Adrenal gland (tissue), 12 donors: Measurements from ENCODE around the gene TAF5L. TPM values are rescaled to one million over a fixed set of nuclear protein-coding genes. Genes with fewer than 3 reads are reported as not detected.
A peak's percentile ranks its signal among the peaks of the same experiment; 100 is the strongest.

ENCODE experiments used
- DNase-seq, 7 donors: peaks; one replicate each; pipeline ENCODE4 v3.0.0-alpha.2; 2019 to 2020
- H3K27ac ChIP-seq, 5 donors: fragments of 200-600 bp; sonication (generic) in 4 of 5; 1 replicate in 3 of 5; 2 replicates in 2 of 5; pipeline versions ENCODE4 v1.5.1 to v1.8.0; 2016 to 2020; ENCODE audit warnings: mild to moderate bottlenecking in 1 of 5
- H3K27me3 ChIP-seq: fragments of 200-600 bp; 2 replicates; pipeline ENCODE4 v1.8.0; 2021
- H3K36me3 ChIP-seq, 2 donors: fragments of 200-600 bp; replicated peaks in 1 of 2; 1 replicate in 1 of 2; 2 replicates in 1 of 2; pipeline versions ENCODE4 v1.5.1 to v1.8.0; 2018 to 2022
- H3K4me1 ChIP-seq, 2 donors: fragments of 200-600 bp; replicated peaks in 1 of 2; 1 replicate in 1 of 2; 2 replicates in 1 of 2; pipeline versions ENCODE4 v1.5.1 to v1.8.0; 2018 to 2021
- H3K4me3 ChIP-seq, 4 donors: fragments of 200-600 bp; sonication (generic) in 3 of 4; one replicate each; pipeline ENCODE4 v1.5.1; 2016 to 2018
- H3K9me3 ChIP-seq, 3 donors: fragments of 200-600 bp; sonication (generic) in 1 of 3; replicated peaks in 1 of 3; 1 replicate in 2 of 3; 2 replicates in 1 of 3; pipeline versions ENCODE4 v1.5.1 to v1.8.0; 2016 to 2021
- POLR2A ChIP-seq, 2 donors: fragments of 450-650 bp; IDR thresholded peaks; one replicate each; pipeline ENCODE4 v1.6.1; 2017; ENCODE audit warnings: antibody characterized with exemption in 2 of 2, mild to moderate bottlenecking in 2 of 2, moderate library complexity in 1 of 2
- WGBS, 4 donors: extraction: QIAGEN DNeasy Blood & Tissue Kit in 2 of 4; methylation state at CpG; one replicate each; pipeline versions ENCODE4 v1.1.5 to v1.1.7; 2013 to 2017; 5-methylcytosine and 5-hydroxymethylcytosine counted together
- intact Hi-C, 2 donors: fragments of 100-400 bp; cut with DNase I; formaldehyde crosslinking; loops; one replicate each; pipeline versions ENCODE4 v1.14.1 to v1.15.0; 2022 to 2023
- polyA plus RNA-seq, 3 donors: library from polyadenylated mRNA; stranded (reverse); fragments of 200-250 nt in 2 of 3; fragments of 350-450 nt in 1 of 3; fragmentation: Illumina TruSeq in 1 of 3; extraction: RNeasy Lipid Tissue Mini Kit (QIAGEN cat#74804) in 1 of 3; gene quantifications; one replicate each; pipeline ENCODE4 v1.2.3, GENCODE V29; 2013 to 2014
- total RNA-seq, 9 donors: library from RNA; depleted of rRNA in 4 of 9; stranded (reverse); fragments of >200 nt in 4 of 9; fragments of 120-200 nt in 1 of 9; fragmentation: NEBNext Ultra II Directional in 1 of 9; extraction: Animal tissue kit (Norgen Biotek cat#: 25700) in 1 of 9; gene quantifications; one replicate each; pipeline versions ENCODE4 v1.1.0 to v1.2.4, GENCODE V29; 2013 to 2023
- TF ChIP-seq, protein P1 (sequence below), 6 experiments: fragments of 450-650 bp in 4 of 6; fragments of 200-600 bp in 2 of 6; sonication (generic) in 1 of 6; IDR thresholded peaks; 1 replicate in 5 of 6; 2 replicates in 1 of 6; pipeline versions ENCODE4 v1.5.1 to v1.8.0; 2016 to 2021; ENCODE audit warnings: antibody characterized with exemption in 6 of 6, mild to moderate bottlenecking in 2 of 6, moderate library complexity in 1 of 6
- donor health status: healthy with polysubstance abuse.
- donor health status: Bipolar disorder and iron deficiency.
- donor health status: DM: yes; HTN: yes; CAD: no.
- donor health status: DM: no; HTN: no; CAD: no.
- donor health status: DM: no; HTN: no; CAD: no.
- donor health status: DM: yes; HTN: yes; CAD: no.

Gene TAF5L
- total and polyA plus RNA-seq, 12 donors = 5.4 to 16.0 (median 9.9) TPM

DNA sequence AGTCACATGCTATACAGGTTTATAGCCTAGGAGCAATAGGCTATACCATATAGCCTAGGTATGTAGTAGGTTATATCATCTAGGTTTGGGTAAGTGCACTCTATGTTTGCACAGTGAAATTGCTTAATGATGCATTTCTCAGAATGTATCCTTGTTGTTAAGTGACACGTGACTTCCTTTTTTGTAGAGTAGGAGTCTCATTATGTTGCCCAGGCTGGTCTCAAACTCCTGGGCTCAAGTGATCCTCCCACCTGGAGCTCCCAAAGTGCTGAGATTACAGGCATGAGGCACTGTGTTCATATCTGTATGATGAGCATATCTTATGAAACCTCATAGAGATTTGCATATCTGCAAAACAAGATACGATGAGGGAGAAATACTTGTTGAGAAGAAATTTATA is 53.6 kb downstream of the TAF5L start:
- intact Hi-C loops = no loop called here
- DNase-seq = no peak
- H3K9me3 ChIP-seq = no peaks in the 10 kb centered on the region
- TF ChIP-seq, protein P1, sequence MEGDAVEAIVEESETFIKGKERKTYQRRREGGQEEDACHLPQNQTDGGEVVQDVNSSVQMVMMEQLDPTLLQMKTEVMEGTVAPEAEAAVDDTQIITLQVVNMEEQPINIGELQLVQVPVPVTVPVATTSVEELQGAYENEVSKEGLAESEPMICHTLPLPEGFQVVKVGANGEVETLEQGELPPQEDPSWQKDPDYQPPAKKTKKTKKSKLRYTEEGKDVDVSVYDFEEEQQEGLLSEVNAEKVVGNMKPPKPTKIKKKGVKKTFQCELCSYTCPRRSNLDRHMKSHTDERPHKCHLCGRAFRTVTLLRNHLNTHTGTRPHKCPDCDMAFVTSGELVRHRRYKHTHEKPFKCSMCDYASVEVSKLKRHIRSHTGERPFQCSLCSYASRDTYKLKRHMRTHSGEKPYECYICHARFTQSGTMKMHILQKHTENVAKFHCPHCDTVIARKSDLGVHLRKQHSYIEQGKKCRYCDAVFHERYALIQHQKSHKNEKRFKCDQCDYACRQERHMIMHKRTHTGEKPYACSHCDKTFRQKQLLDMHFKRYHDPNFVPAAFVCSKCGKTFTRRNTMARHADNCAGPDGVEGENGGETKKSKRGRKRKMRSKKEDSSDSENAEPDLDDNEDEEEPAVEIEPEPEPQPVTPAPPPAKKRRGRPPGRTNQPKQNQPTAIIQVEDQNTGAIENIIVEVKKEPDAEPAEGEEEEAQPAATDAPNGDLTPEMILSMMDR (IDR thresholded peaks at IDR 0.05) = no peak
- no peak for TF ChIP-seq POLR2A (IDR thresholded peaks at IDR 0.05)
- no peak overlapping the region for H3K4me3 ChIP-seq
- no peaks in the 10 kb centered on the region for H3K27me3 ChIP-seq
- H3K27ac ChIP-seq = no peak overlapping the region
- 66 to 93% (median 78%) methylated on average over 2 of the region's 2 CpGs for WGBS, 4 donors
- no peaks in the 10 kb centered on the region for H3K36me3 ChIP-seq
- no peaks in the 10 kb centered on the region for H3K4me1 ChIP-seq

DNA sequence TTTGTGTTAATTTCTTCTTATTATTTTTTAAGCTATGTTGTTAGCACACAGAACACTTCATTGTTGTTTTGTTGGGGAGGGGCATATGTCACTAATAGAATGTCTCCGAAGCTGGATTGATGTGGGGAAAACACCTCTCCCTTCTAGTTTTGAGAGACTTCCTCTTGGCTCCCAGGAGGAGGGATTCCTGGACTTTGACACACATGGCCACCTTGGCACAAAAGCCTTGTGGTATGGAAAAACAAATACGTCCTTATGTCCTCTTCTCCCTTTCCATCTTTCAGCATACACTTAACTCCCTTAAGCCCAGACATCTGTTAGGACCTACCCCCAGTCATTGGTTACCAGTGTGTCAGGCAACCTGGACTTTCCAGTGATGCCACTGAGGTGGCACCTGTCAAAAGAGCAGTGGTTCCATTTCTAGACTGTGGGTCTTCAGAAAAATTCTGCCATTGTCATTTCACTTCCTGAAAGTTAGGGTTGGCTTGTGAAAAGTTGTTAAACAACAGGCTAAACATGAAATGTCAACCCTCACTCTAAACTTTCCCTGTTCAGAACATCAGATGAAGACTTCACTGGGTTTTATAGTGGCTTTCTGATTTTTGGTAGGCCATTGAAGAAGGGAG is 54.9 kb downstream of the TAF5L start:
- TF ChIP-seq, protein P1 (IDR thresholded peaks at IDR 0.05) = no peak
- no peak for TF ChIP-seq POLR2A (IDR thresholded peaks at IDR 0.05)

DNA sequence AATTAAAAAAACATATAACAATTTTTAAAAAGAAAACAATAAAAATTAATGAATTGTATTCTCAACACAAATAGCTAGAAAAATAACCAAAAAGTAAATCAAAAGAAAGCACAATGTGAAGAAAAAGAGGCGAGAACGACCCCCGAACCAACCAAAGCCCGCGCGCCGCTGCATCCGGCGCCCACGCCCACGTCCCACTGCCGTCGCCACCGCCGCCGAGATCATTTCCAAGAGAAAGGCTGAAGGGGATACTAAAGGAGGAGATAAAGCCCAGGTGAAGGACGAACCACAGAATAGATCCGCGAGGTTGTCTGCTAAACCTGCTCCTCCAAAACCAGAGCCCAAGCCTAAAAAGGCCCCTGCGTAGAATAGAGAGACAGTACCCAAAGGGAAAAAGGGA is 55.6 kb downstream of the TAF5L start:
- peak in 1 of 7 donors; percentile 9 for DNase-seq
- Histone ChIP-seq H3K9me3 (no peaks in the 10 kb centered on the region), H3K4me1 (no peaks in the 10 kb centered on the region), H3K27me3 (no peaks in the 10 kb centered on the region), H3K4me3 (no peak overlapping the region), H3K27ac (no peak overlapping the region), H3K36me3 (no peaks in the 10 kb centered on the region)
- 65 to 75% (median 70%) methylated on average over 20 of the region's 20 CpGs for WGBS, 4 donors
- intact Hi-C loops = no loop called here
- TF ChIP-seq, protein P1 (IDR thresholded peaks at IDR 0.05) = no peak
- TF ChIP-seq POLR2A (IDR thresholded peaks at IDR 0.05) = no peak

More for the DNA sequence above, 54.9 kb downstream of the TAF5L start:
- Histone ChIP-seq H3K9me3 (no peaks in the 10 kb centered on the region), H3K4me1 (no peaks in the 10 kb centered on the region), H3K4me3 (no peak overlapping the region), H3K27me3 (no peaks in the 10 kb centered on the region), H3K27ac (no peak overlapping the region), H3K36me3 (no peaks in the 10 kb centered on the region)
- WGBS, 4 donors = 46 to 64% (median 50%) methylated on average over 2 of the region's 2 CpGs
- peak in 1 of 7 donors; percentile 7 for DNase-seq
- intact Hi-C loops = no loop called here

DNA sequence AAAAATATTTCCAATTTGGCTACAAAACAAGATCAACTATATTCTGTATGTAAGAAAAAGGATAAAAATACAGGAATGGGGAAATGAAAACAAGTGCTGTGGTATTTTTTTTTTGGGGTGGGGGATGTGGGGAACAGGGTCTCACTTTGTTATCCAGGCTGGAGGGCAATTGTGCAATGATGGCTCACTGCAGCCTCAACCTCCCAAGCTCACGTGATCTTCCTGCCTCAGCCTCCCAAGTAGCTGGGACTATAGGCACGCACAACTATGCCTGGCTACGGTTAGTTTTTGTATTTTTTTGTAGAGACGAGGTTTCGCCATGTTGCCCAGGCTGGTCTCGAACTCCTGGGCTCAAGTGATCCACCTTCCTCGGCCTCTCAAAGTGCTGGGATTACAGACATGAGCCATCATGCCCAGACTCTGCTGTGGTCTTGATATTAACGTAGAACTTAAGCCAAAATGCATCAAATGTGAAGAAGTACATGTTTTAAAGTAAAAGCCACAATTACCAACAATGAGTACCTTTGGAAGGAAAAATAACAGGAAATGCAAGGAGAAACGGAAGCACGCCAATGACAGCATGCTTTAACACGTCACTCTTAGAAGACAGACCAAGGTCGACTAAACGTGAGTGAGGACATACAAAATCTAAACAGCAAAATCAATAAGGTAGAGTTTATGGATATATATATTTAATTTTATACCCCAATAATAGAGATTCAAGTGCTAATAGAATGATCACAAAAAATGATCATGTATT is 58.6 kb downstream of the TAF5L start:
- intact Hi-C loops = loop anchor here in 1 of 2 donors (10.0 kb wide), 1 partner anchor 58 kb away; the partner anchor contains the start of genes TAF5L and URB2
- DNase-seq = peak in 1 of 7 donors; percentile 29
- H3K9me3 ChIP-seq = no peaks in the 10 kb centered on the region
- no peaks in the 10 kb centered on the region for H3K27me3 ChIP-seq
- no peak overlapping the region for H3K4me3 ChIP-seq
- TF ChIP-seq, protein P1 (IDR thresholded peaks at IDR 0.05) = no peak
- TF ChIP-seq POLR2A (IDR thresholded peaks at IDR 0.05) = no peak
- no peaks in the 10 kb centered on the region for H3K36me3 ChIP-seq
- no peak overlapping the region for H3K27ac ChIP-seq
- WGBS, 4 donors = 48 to 60% (median 57%) methylated on average over 13 of the region's 13 CpGs
- H3K4me1 ChIP-seq = no peaks in the 10 kb centered on the region
